ENCODE measurements around the gene PLXDC1.

Gene PLXDC1

DNA sequence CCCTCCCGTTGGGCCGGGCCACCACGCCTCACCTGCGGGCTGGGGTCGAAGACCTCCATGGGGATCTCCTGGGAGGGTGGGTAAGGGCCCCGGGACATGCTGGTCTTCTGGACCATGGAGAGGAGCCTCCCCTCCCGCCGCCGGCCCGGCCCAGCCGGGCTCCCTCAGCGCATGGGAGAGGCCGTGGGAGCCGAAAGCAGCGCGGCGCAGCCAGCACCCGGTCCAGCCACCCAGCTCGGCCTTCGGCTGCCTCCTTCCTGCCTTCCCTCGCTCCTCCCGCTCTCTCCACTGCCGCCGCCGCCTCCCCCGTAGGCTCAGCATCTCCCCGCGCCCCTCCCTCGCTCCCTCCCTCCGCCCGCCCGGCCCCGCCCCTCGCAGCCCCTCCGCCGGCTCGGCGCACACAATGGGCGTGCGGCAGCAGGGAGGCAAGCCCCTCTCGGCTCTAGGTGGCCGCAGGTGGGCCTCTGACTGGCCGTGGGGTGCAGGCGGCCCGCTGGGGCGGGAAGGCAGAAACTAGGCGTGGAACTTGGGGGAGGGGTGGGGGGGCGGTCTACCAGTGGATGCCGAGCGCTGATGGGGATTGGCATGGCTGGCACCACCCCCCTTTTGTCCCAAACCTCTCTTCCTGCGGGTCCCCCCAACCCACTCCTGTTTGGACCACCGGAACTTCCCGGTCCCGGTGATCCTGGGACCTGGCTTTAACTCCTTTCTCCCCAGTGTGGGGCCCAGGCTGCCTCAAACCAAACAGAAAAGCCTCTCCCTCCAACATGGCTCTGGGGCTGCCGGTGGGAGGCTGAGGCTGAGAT is 46.1 kb upstream of the PLXDC1 start, which contains the start of gene CACNB1:
CACNB1 (minus strand) TSS at position 290 of the 806 bp plus-strand sequence; CDS start at position 116, 174 bp downstream.
- Histone ChIP-seq H3K36me3 (replicated peaks) (peaks cover 30% of the 10 kb centered on the region), H3K4me3 (ENCODE audit: low read depth, low read length) (peak within 1 kb of the TSS; percentile 79), H3K27me3 (replicated peaks) (no peaks in the 10 kb centered on the region), H3K27ac (no peak within 1 kb of the TSS)
- TF ChIP-seq, protein P1, sequence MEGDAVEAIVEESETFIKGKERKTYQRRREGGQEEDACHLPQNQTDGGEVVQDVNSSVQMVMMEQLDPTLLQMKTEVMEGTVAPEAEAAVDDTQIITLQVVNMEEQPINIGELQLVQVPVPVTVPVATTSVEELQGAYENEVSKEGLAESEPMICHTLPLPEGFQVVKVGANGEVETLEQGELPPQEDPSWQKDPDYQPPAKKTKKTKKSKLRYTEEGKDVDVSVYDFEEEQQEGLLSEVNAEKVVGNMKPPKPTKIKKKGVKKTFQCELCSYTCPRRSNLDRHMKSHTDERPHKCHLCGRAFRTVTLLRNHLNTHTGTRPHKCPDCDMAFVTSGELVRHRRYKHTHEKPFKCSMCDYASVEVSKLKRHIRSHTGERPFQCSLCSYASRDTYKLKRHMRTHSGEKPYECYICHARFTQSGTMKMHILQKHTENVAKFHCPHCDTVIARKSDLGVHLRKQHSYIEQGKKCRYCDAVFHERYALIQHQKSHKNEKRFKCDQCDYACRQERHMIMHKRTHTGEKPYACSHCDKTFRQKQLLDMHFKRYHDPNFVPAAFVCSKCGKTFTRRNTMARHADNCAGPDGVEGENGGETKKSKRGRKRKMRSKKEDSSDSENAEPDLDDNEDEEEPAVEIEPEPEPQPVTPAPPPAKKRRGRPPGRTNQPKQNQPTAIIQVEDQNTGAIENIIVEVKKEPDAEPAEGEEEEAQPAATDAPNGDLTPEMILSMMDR (IDR thresholded peaks at IDR 0.05; ENCODE audit: low read depth, low read length, missing control alignments) = no peak
- DNase-seq = peak; percentile 52
- in situ Hi-C loops (cut with HindIII; ENCODE audit: low pct_ligation_motif_present, low sequenced_read_pairs) = no loop called here

DNA sequence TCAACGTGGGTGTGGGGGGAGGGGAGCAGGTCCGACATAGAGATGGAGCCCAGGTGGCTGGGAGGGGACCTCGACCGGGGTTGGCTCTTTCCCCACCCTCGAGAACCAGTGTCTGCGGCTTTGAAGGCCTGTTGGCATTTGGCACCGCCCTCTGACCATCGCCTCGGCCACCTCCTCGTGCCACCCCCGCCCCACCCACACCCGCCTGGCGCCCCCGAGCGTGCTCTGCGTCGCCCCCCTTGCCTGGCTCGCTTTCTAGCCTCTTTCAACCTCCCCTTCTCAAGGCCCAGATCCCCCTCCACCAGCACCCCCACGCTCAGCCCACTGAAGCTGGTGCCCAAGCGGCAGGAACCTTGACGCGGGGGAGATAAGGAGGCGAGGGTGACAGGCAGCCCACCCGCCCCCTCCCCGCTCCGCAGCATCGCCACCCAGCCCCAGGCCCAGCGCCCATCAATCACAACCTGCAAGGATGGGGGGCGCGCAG is 45.4 kb upstream of the PLXDC1 start:
- Histone ChIP-seq H3K4me3 (ENCODE audit: low read depth, low read length) (peak overlapping the region; percentile 79), H3K27me3 (replicated peaks) (no peaks in the 10 kb centered on the region), H3K27ac (no peak overlapping the region), H3K36me3 (replicated peaks) (peaks cover 27% of the 10 kb centered on the region)
- DNase-seq = no peak
- TF ChIP-seq, protein P1 (IDR thresholded peaks at IDR 0.05; ENCODE audit: low read depth, low read length, missing control alignments) = no peak
- in situ Hi-C loops (cut with HindIII; ENCODE audit: low pct_ligation_motif_present, low sequenced_read_pairs) = no loop called here

DNA sequence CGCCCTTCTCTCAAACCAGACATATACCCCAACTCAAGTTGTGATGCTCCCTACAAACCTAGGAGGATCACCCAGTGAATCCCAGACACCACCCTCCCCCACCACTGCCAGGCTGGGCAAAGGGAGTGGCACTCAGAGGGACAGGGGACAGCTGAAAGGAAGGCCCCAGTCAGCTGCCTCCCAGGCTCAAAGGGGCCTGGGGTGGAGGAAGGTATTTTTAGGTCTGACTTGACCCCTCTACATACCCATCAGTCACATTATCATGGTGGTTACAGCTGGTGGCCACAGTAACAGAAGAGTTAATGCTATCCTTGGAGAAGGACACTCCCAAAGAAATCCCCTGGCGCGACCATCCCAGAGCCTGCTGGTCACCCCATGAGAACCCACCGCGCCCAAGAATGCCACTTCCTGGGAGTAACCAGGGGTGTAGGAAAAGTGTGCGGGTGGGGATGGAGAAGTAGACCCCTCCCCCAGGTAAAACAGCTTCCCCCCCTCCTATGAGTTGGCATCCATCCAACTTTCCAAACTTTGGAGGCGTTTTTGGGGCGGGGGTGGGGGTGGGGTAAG is 44.9 kb upstream of the PLXDC1 start:
- no peaks in the 10 kb centered on the region for H3K27me3 ChIP-seq (replicated peaks)
- H3K4me3 ChIP-seq (ENCODE audit: low read depth, low read length) = peak overlapping the region; percentile 79
- H3K36me3 ChIP-seq (replicated peaks) = peaks cover 24% of the 10 kb centered on the region
- TF ChIP-seq, protein P1 (IDR thresholded peaks at IDR 0.05; ENCODE audit: low read depth, low read length, missing control alignments) = no peak
- H3K27ac ChIP-seq = no peak overlapping the region
- no peak for DNase-seq
- in situ Hi-C loops (cut with HindIII; ENCODE audit: low pct_ligation_motif_present, low sequenced_read_pairs) = no loop called here

DNA sequence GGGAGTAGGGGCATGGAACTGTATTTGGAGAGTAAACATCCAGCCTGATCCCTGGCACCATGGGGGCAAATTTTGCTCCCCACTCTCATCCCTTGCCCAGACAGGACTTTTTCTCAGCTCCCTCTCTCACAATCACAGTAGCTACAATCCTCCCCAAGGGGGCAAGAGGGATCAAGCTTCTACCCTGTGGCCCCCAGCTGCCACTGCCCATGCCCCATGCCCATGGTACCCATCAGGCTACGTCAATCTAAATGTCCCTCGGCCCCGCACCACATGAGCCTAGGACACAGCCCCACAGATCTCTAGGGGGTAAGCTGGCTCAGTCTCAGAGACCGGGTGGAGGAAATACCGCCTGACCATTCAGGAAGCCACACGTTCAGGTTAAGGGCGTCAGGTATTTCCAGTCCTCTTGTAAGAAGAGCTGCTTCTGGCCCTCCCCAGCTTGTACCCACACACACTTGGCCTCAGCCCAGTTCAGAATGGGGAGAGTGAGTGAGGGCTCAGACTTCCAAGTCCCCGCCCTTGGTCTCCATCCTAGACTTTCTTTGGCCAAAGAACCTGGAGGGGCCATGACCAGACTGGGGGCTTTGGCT is 44.2 kb upstream of the PLXDC1 start:
- TF ChIP-seq, protein P1 (IDR thresholded peaks at IDR 0.05; ENCODE audit: low read depth, low read length, missing control alignments) = no peak
- H3K27ac ChIP-seq = no peak overlapping the region

DNA sequence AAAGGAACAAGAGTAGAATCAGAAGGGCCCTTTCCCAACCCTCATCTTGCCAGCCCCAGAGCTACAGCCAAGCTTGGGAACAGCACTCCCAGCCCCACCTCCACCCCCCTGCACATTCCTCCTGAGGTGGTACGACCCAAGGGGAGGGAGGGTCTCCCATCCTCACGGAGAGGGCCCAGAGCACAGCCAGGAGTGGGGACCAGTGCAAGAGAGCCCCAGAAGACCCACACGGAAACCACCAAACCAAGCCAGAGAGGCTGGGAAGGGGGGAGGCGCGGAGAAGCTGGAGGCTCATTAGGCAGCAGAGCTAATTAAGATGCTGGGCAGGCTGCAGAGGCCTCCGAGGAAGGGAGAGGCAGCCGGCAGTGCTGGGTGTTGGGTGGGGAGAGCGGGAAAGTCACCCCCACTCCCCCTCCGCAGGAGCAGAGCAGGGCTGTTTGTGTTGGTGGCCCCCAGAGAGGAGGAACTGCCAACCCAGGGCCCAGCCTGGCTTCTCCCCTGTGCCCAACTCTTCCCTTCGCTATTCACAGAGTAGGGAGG is 43.6 kb upstream of the PLXDC1 start:
- Histone ChIP-seq H3K4me3 (ENCODE audit: low read depth, low read length) (no peak overlapping the region), H3K27me3 (replicated peaks) (no peaks in the 10 kb centered on the region), H3K27ac (no peak overlapping the region), H3K36me3 (replicated peaks) (peaks cover 26% of the 10 kb centered on the region)
- in situ Hi-C loops (cut with HindIII; ENCODE audit: low pct_ligation_motif_present, low sequenced_read_pairs) = no loop called here
- TF ChIP-seq, protein P1 (IDR thresholded peaks at IDR 0.05; ENCODE audit: low read depth, low read length, missing control alignments) = no peak
- DNase-seq = no peak

More for the DNA sequence above, 44.2 kb upstream of the PLXDC1 start:
- DNase-seq = no peak
- H3K36me3 ChIP-seq (replicated peaks) = peaks cover 23% of the 10 kb centered on the region
- in situ Hi-C loops (cut with HindIII; ENCODE audit: low pct_ligation_motif_present, low sequenced_read_pairs) = no loop called here
- peak overlapping the region; percentile 79 for H3K4me3 ChIP-seq (ENCODE audit: low read depth, low read length)
- no peaks in the 10 kb centered on the region for H3K27me3 ChIP-seq (replicated peaks)
